GM23338 (cell line): ENCODE results near the gene DUSP15. TPM values are rescaled to one million over a fixed set of nuclear protein-coding genes. Genes with fewer than 3 reads are reported as not detected.

Experiments used
- ATAC-seq: fragments of 200-7000 bp; cut with Tn5 transposase; 3 replicates; pipeline ENCODE4 v1.9.1; 2020
- DNase-seq: peaks from one replicate; pipeline ENCODE4 v3.0.0-alpha.2; 2015; ENCODE audit warnings: low spot score
- H2AFZ ChIP-seq: fragments of 200-600 bp; sonication (generic); 2 replicates; pipeline ENCODE4 v1.8.0; 2016; ENCODE audit warnings: antibody characterized with exemption, mild to moderate bottlenecking, moderate library complexity
- H3F3A ChIP-seq: fragments of 200-600 bp; sonication (generic); replicated peaks from 2 replicates; pipeline ENCODE4 v1.8.0; 2017; ENCODE audit warnings: antibody characterized with exemption, mixed run types, low read depth
- H3K27ac ChIP-seq: fragments of 200-600 bp; sonication (generic); 2 replicates; pipeline ENCODE4 v1.6.1; 2016; ENCODE audit warnings: low read depth
- H3K27me3 ChIP-seq: fragments of 200-600 bp; sonication (generic); 2 replicates; pipeline ENCODE4 v1.8.0; 2016; ENCODE audit warnings: mild to moderate bottlenecking, mixed run types, moderate library complexity; ENCODE audit not compliant: insufficient read depth
- H3K36me3 ChIP-seq: fragments of 200-600 bp; sonication (generic); 2 replicates; pipeline ENCODE4 v1.8.0; 2016; ENCODE audit warnings: mild to moderate bottlenecking; ENCODE audit not compliant: insufficient read depth
- H3K4me1 ChIP-seq: fragments of 200-600 bp; sonication (generic); 2 replicates; pipeline ENCODE4 v1.8.0; 2016; ENCODE audit warnings: mild to moderate bottlenecking, moderate library complexity; ENCODE audit not compliant: insufficient read depth
- H3K4me2 ChIP-seq: fragments of 200-600 bp; sonication (generic); 2 replicates; pipeline ENCODE4 v1.7.1; 2017; ENCODE audit warnings: mixed run types
- H3K4me3 ChIP-seq: fragments of 200-600 bp; sonication (generic); 2 replicates; pipeline ENCODE4 v1.6.1; 2016; ENCODE audit warnings: mixed run types
- H3K79me2 ChIP-seq: fragments of 200-600 bp; sonication (generic); replicated peaks from 2 replicates; pipeline ENCODE4 v1.8.0; 2017; ENCODE audit warnings: mild to moderate bottlenecking; ENCODE audit not compliant: insufficient read depth
- H3K9me2 ChIP-seq: fragments of 200-600 bp; sonication (generic); 2 replicates; pipeline ENCODE4 v1.8.0; 2017; ENCODE audit not compliant: insufficient read depth
- H4K20me1 ChIP-seq: fragments of 200-600 bp; sonication (generic); replicated peaks from 2 replicates; pipeline ENCODE4 v1.8.0; 2017; ENCODE audit warnings: mild to moderate bottlenecking; ENCODE audit not compliant: insufficient read depth
- H3K27ac Mint-ChIP-seq: 2 replicates; pipeline ENCODE4 v1.8.0; 2020; ENCODE audit warnings: inconsistent platforms, mild to moderate bottlenecking, moderate library complexity, mixed read lengths
- H3K27me3 Mint-ChIP-seq: 3 replicates; pipeline ENCODE4 v1.8.0; 2022; ENCODE audit warnings: low read depth, mild to moderate bottlenecking, moderate library complexity, mixed read lengths, inconsistent platforms; ENCODE audit not compliant: insufficient read depth, poor library complexity
- H3K36me3 Mint-ChIP-seq: 3 replicates; pipeline ENCODE4 v1.8.0; 2021; ENCODE audit warnings: low read depth, mild to moderate bottlenecking, inconsistent platforms, moderate library complexity, mixed read lengths
- H3K4me1 Mint-ChIP-seq: 3 replicates; pipeline ENCODE4 v1.8.0; 2020; ENCODE audit warnings: mild to moderate bottlenecking, inconsistent platforms, mixed read lengths
- H3K4me3 Mint-ChIP-seq: 3 replicates; pipeline ENCODE4 v1.8.0; 2021; ENCODE audit warnings: moderate library complexity, mild to moderate bottlenecking, inconsistent platforms, mixed read lengths
- H3K9me3 Mint-ChIP-seq: 3 replicates; pipeline ENCODE4 v1.8.0; 2020; ENCODE audit warnings: moderate library complexity, mild to moderate bottlenecking, inconsistent platforms, mixed read lengths
- CREB1 ChIP-seq: fragments of 250-450 bp; sonication (Bioruptor Pico); IDR thresholded peaks from 2 replicates; pipeline ENCODE4 v1.5.0; 2020; ENCODE audit warnings: low read depth, mild to moderate bottlenecking, moderate library complexity
- ZNF114 ChIP-seq: fragments of 250-450 bp; sonication (Bioruptor Pico); IDR thresholded peaks from 2 replicates; pipeline ENCODE4 v1.5.0; 2020; ENCODE audit warnings: mild to moderate bottlenecking, moderate library complexity
- polyA plus RNA-seq: library from polyadenylated mRNA; unstranded; fragments of >200 nt; fragmentation: Nextera tagmentation; extraction: Ambion mirVana; gene quantifications from 2 replicates; pipeline ENCODE4 v1.2.1, GENCODE V29; 2016
- total RNA-seq: library from RNA; depleted of rRNA; stranded (reverse); fragments of >200 nt; shearing (Covaris generic); gene quantifications from 2 replicates; pipeline ENCODE4 v1.2.3, GENCODE V29; 2014
- TF ChIP-seq, protein P1 (sequence below): fragments of 250-450 bp; sonication (Bioruptor Pico); IDR thresholded peaks from 2 replicates; pipeline ENCODE4 v1.5.0; 2020; ENCODE audit warnings: mild to moderate bottlenecking, moderate library complexity
- TF ChIP-seq, protein P2 (sequence below), 2 experiments: fragments of 200-600 bp in 1 of 2; sonication (generic) in 1 of 2; conservative IDR thresholded peaks; 2 replicates each; pipeline versions ENCODE4 v1.5.1 to v1.6.1; 2016 to 2017; ENCODE audit warnings: antibody characterized with exemption in 2 of 2, low read depth in 2 of 2, mild to moderate bottlenecking in 2 of 2, moderate library complexity in 1 of 2

The DUSP15 gene
- total and polyA plus RNA-seq, 2 experiments from 2014 or later, result 0.61 to 2.8 TPM

DNA sequence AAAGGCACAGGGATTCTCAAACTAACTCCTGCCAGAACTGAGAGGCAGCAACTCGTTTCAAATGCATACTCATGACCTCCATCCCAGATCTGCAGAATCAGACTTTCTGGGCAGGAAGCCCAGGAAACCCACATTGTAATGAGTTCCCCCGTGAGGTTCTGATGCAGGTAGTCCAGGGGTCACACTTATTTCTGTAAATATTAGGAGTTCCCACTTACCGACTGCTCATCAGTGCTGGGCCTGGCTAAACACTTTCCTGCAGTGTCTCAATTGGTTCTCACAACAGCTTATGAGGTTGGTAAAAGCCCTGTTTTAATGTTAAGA, 11.6 kb downstream of the DUSP15 start:
- Mint-ChIP-seq H3K36me3 (no peaks in the 10 kb centered on the region), H3K27me3 (peaks cover 30% of the 10 kb centered on the region), H3K9me3 (peaks cover 25% of the 10 kb centered on the region; the same call in 2 of the 3 replicates), H3K4me1 (peaks cover 11% of the 10 kb centered on the region; the same call in 2 of the 3 replicates), H3K27ac (no peak overlapping the region), H3K4me3 (no peak overlapping the region)
- peaks cover 34% of the 10 kb centered on the region for H3K27me3 ChIP-seq
- peaks cover 24% of the 10 kb centered on the region for H3F3A ChIP-seq
- no peak overlapping the region for H3K27ac ChIP-seq
- peaks cover 36% of the 10 kb centered on the region for H3K4me1 ChIP-seq
- no peak overlapping the region for H2AFZ ChIP-seq
- TF ChIP-seq, protein P1, sequence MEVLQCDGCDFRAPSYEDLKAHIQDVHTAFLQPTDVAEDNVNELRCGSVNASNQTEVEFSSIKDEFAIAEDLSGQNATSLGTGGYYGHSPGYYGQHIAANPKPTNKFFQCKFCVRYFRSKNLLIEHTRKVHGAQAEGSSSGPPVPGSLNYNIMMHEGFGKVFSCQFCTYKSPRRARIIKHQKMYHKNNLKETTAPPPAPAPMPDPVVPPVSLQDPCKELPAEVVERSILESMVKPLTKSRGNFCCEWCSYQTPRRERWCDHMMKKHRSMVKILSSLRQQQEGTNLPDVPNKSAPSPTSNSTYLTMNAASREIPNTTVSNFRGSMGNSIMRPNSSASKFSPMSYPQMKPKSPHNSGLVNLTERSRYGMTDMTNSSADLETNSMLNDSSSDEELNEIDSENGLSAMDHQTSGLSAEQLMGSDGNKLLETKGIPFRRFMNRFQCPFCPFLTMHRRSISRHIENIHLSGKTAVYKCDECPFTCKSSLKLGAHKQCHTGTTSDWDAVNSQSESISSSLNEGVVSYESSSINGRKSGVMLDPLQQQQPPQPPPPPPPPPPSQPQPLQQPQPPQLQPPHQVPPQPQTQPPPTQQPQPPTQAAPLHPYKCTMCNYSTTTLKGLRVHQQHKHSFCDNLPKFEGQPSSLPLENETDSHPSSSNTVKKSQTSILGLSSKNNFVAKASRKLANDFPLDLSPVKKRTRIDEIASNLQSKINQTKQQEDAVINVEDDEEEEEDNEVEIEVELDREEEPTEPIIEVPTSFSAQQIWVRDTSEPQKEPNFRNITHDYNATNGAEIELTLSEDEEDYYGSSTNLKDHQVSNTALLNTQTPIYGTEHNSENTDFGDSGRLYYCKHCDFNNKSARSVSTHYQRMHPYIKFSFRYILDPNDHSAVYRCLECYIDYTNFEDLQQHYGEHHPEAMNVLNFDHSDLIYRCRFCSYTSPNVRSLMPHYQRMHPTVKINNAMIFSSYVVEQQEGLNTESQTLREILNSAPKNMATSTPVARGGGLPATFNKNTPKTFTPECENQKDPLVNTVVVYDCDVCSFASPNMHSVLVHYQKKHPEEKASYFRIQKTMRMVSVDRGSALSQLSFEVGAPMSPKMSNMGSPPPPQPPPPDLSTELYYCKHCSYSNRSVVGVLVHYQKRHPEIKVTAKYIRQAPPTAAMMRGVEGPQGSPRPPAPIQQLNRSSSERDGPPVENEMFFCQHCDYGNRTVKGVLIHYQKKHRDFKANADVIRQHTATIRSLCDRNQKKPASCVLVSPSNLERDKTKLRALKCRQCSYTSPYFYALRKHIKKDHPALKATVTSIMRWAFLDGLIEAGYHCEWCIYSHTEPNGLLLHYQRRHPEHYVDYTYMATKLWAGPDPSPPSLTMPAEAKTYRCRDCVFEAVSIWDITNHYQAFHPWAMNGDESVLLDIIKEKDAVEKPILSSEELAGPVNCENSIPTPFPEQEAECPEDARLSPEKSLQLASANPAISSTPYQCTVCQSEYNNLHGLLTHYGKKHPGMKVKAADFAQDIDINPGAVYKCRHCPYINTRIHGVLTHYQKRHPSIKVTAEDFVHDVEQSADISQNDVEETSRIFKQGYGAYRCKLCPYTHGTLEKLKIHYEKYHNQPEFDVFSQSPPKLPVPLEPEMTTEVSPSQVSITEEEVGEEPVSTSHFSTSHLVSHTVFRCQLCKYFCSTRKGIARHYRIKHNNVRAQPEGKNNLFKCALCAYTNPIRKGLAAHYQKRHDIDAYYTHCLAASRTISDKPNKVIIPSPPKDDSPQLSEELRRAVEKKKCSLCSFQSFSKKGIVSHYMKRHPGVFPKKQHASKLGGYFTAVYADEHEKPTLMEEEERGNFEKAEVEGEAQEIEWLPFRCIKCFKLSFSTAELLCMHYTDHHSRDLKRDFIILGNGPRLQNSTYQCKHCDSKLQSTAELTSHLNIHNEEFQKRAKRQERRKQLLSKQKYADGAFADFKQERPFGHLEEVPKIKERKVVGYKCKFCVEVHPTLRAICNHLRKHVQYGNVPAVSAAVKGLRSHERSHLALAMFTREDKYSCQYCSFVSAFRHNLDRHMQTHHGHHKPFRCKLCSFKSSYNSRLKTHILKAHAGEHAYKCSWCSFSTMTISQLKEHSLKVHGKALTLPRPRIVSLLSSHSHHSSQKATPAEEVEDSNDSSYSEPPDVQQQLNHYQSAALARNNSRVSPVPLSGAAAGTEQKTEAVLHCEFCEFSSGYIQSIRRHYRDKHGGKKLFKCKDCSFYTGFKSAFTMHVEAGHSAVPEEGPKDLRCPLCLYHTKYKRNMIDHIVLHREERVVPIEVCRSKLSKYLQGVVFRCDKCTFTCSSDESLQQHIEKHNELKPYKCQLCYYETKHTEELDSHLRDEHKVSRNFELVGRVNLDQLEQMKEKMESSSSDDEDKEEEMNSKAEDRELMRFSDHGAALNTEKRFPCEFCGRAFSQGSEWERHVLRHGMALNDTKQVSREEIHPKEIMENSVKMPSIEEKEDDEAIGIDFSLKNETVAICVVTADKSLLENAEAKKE (CRISPR knock-in tag), result no peak
- no peak for TF ChIP-seq ZNF114 (CRISPR knock-in tag)
- no peaks in the 10 kb centered on the region for H3K79me2 ChIP-seq
- DNase-seq (no peak), ATAC-seq (no peak)
- H4K20me1 ChIP-seq, result no peaks in the 10 kb centered on the region; the same call in none of the 2 replicates
- H3K9me2 ChIP-seq, result no peaks in the 10 kb centered on the region
- no peak overlapping the region for H3K4me3 ChIP-seq
- H3K36me3 ChIP-seq, result no peaks in the 10 kb centered on the region
- H3K4me2 ChIP-seq, result no peak overlapping the region

DNA sequence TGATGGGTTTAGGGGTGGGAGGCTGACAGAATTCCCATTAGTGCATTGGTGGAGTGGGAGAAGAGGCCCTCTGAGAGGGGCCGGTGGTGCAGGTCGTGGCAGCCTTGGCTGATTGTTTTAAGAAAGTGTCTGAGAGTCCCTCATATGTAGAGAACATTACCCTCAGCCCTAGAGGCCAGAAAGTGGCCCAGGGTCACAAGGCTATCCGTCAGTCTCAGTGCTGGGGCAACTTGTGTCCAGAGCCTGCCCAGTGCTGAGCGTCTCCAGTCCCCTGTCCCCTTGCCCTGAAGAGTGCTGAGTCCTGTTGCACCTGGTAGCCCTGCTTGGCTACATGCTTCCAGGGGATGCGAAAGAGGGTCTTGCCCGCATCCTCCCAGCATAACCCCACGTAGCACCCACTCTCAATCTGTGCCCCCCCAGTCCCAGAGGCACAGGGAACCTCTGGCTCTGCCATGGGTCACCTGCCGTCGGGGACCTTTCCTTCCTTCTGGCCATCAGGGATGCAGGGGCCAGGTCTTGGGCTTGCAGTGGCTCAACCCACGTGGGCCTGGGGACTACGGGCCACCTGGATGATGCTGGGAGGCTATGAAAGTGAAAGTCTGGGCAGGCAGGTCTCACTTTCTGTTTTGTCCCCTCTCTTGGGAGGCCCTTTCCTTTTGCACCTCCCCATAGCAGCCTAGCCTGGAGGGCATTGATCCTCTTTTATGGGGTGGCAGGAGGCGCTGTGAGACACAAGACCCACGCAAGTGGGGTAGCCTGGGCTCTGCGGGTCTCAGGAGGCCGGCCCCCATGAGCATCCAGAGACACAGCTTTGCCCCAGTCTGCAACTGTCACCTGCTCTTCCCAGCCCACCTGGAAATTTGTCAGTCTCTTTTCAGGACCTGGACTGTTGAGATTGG, 12.2 kb downstream of the DUSP15 start:
- Histone ChIP-seq H3K4me1 (peaks cover 36% of the 10 kb centered on the region), H3K4me3 (no peak overlapping the region), H3F3A (peaks cover 23% of the 10 kb centered on the region), H4K20me1 (no peaks in the 10 kb centered on the region; the same call in none of the 2 replicates), H2AFZ (no peak overlapping the region), H3K79me2 (no peaks in the 10 kb centered on the region), H3K4me2 (no peak overlapping the region), H3K27me3 (peaks cover 33% of the 10 kb centered on the region), H3K27ac (no peak overlapping the region), H3K36me3 (no peaks in the 10 kb centered on the region), H3K9me2 (no peaks in the 10 kb centered on the region)
- TF ChIP-seq CREB1 (CRISPR knock-in tag), result no peak
- TF ChIP-seq, protein P2, sequence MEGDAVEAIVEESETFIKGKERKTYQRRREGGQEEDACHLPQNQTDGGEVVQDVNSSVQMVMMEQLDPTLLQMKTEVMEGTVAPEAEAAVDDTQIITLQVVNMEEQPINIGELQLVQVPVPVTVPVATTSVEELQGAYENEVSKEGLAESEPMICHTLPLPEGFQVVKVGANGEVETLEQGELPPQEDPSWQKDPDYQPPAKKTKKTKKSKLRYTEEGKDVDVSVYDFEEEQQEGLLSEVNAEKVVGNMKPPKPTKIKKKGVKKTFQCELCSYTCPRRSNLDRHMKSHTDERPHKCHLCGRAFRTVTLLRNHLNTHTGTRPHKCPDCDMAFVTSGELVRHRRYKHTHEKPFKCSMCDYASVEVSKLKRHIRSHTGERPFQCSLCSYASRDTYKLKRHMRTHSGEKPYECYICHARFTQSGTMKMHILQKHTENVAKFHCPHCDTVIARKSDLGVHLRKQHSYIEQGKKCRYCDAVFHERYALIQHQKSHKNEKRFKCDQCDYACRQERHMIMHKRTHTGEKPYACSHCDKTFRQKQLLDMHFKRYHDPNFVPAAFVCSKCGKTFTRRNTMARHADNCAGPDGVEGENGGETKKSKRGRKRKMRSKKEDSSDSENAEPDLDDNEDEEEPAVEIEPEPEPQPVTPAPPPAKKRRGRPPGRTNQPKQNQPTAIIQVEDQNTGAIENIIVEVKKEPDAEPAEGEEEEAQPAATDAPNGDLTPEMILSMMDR (conservative IDR thresholded peaks at IDR 0.05; ENCODE audit: low read depth in 2 of 2), result peak in 1 of 2 experiments; percentile 34; a peak in 1 of 4 replicates
- Mint-ChIP-seq H3K4me1 (peaks cover 11% of the 10 kb centered on the region), H3K9me3 (peaks cover 22% of the 10 kb centered on the region; the same call in 2 of the 3 replicates), H3K27me3 (peaks cover 30% of the 10 kb centered on the region), H3K4me3 (no peak overlapping the region), H3K27ac (no peak overlapping the region), H3K36me3 (no peaks in the 10 kb centered on the region)
- DNase-seq (no peak), ATAC-seq (no peak)
